Measurements from ENCODE around the gene ITGA3.

ITGA3 gene

DNA sequence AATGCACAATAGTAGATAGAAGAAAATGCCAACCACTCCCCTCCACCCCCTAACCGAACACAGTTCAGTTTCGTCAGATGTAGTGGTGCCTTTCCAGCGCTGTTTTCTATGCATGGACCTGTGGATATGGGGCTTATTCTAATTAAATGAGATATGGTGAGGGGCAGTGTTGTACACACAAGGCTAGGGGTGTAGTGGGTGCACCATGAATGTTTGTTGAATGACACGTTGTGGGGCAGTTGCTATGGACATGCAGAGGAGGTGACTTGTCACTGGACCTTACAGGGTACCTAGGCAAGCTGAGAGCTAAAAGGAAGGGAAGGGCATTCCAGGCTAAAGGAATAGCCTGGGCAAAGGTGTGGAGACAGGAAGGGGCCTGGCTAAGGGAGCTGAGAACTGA lies 42.7 kb downstream of the ITGA3 start:
- H3K4me1 ChIP-seq (ENCODE audit: insufficient read depth, low read length, poor library complexity, severe bottlenecking) = peaks cover 30% of the 10 kb centered on the region
- H2AFZ ChIP-seq (ENCODE audit: low read length) = no peak overlapping the region
- no peaks in the 10 kb centered on the region for H3K36me3 ChIP-seq (ENCODE audit: insufficient read depth, low read length)
- H4K20me1 ChIP-seq (ENCODE audit: insufficient read depth, low read length, poor library complexity, severe bottlenecking) = no peaks in the 10 kb centered on the region
- no peaks in the 10 kb centered on the region for H3F3A ChIP-seq (ENCODE audit: low read depth)
- no peaks in the 10 kb centered on the region for H3K9me3 ChIP-seq (ENCODE audit: insufficient read depth, low read depth, low read length)
- H3K9ac ChIP-seq (ENCODE audit: low read depth, low read length, poor library complexity, severe bottlenecking) = no peak overlapping the region
- peaks cover 12% of the 10 kb centered on the region; the same call in 1 of the 2 replicates for H3K79me2 ChIP-seq (ENCODE audit: insufficient read depth, low read length)
- no peaks in the 10 kb centered on the region for H3K9me2 ChIP-seq (replicated peaks; ENCODE audit: low read depth, low read length)
- TF ChIP-seq EZH2phosphoT487 (IDR thresholded peaks at IDR 0.05; ENCODE audit: borderline replicate concordance) = no peak
- TF ChIP-seq, protein P1, sequence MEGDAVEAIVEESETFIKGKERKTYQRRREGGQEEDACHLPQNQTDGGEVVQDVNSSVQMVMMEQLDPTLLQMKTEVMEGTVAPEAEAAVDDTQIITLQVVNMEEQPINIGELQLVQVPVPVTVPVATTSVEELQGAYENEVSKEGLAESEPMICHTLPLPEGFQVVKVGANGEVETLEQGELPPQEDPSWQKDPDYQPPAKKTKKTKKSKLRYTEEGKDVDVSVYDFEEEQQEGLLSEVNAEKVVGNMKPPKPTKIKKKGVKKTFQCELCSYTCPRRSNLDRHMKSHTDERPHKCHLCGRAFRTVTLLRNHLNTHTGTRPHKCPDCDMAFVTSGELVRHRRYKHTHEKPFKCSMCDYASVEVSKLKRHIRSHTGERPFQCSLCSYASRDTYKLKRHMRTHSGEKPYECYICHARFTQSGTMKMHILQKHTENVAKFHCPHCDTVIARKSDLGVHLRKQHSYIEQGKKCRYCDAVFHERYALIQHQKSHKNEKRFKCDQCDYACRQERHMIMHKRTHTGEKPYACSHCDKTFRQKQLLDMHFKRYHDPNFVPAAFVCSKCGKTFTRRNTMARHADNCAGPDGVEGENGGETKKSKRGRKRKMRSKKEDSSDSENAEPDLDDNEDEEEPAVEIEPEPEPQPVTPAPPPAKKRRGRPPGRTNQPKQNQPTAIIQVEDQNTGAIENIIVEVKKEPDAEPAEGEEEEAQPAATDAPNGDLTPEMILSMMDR (conservative IDR thresholded peaks at IDR 0.05; ENCODE audit: low read length) = no peak
- H3K27me3 ChIP-seq (ENCODE audit: insufficient read depth, low read length, poor library complexity, severe bottlenecking) = no peaks in the 10 kb centered on the region
- H3K4me2 ChIP-seq (ENCODE audit: low read depth, low read length, poor library complexity, severe bottlenecking) = no peak overlapping the region
- H3K4me3 ChIP-seq (ENCODE audit: low read length, poor library complexity, severe bottlenecking) = no peak overlapping the region

DNA sequence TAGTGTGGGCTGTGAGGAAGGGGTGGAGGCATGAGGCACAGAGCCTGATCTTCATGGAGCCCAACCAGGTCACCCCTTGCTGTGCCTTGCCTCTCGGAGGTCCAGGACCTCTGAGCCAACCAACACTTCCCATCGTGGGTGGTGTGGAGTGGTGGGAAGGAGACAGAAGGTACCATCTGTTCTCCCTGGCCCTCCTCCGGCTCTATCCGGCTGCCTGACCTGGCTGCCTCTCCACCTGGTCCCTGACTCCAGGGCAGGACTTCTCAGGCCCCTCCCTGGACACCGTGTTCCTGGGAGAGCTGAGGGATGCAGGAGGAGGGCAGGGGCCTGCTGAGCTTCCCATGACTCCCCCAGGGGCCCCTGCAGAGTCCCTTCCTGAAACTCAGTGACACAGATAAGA lies 43.1 kb downstream of the ITGA3 start:
- Histone ChIP-seq H3K9me2 (replicated peaks; ENCODE audit: low read depth, low read length) (no peaks in the 10 kb centered on the region), H3K27me3 (ENCODE audit: insufficient read depth, low read length, poor library complexity, severe bottlenecking) (no peaks in the 10 kb centered on the region), H3K9ac (ENCODE audit: low read depth, low read length, poor library complexity, severe bottlenecking) (no peak overlapping the region), H4K20me1 (ENCODE audit: insufficient read depth, low read length, poor library complexity, severe bottlenecking) (no peaks in the 10 kb centered on the region), H3K4me2 (ENCODE audit: low read depth, low read length, poor library complexity, severe bottlenecking) (no peak overlapping the region), H2AFZ (ENCODE audit: low read length) (no peak overlapping the region), H3K9me3 (ENCODE audit: insufficient read depth, low read depth, low read length) (no peaks in the 10 kb centered on the region), H3F3A (ENCODE audit: low read depth) (no peaks in the 10 kb centered on the region), H3K79me2 (ENCODE audit: insufficient read depth, low read length) (peaks cover 12% of the 10 kb centered on the region; the same call in 1 of the 2 replicates), H3K4me3 (ENCODE audit: low read length, poor library complexity, severe bottlenecking) (no peak overlapping the region), H3K4me1 (ENCODE audit: insufficient read depth, low read length, poor library complexity, severe bottlenecking) (peaks cover 29% of the 10 kb centered on the region), H3K36me3 (ENCODE audit: insufficient read depth, low read length) (no peaks in the 10 kb centered on the region)
- no peak for TF ChIP-seq EZH2phosphoT487 (IDR thresholded peaks at IDR 0.05; ENCODE audit: borderline replicate concordance)
- TF ChIP-seq, protein P1 (conservative IDR thresholded peaks at IDR 0.05; ENCODE audit: low read length) = no peak

DNA sequence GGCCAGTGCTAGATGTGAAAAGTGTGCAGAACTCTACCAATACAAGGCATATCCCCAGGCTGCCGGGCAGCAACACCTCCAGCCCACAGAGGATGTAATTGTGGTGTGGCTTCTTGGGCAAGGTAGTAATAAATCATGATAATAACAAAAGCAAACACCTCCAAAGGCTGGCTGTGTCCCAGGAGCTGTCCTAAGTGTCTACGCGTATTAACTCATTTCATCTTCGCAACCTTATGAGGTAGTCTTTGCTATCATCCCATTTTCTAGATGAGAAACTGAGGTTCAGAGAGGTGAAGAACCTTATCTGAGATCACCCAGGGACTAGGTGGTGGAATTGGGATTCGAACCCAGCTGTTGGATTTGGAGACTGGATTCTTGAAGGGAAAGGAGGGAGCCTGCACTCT lies 44.6 kb downstream of the ITGA3 start:
- Histone ChIP-seq H3K79me2 (ENCODE audit: insufficient read depth, low read length) (peaks cover 10% of the 10 kb centered on the region; the same call in 1 of the 2 replicates), H3F3A (ENCODE audit: low read depth) (no peaks in the 10 kb centered on the region), H3K4me1 (ENCODE audit: insufficient read depth, low read length, poor library complexity, severe bottlenecking) (peaks cover 23% of the 10 kb centered on the region), H3K27me3 (ENCODE audit: insufficient read depth, low read length, poor library complexity, severe bottlenecking) (no peaks in the 10 kb centered on the region), H3K4me2 (ENCODE audit: low read depth, low read length, poor library complexity, severe bottlenecking) (no peak overlapping the region), H3K9ac (ENCODE audit: low read depth, low read length, poor library complexity, severe bottlenecking) (no peak overlapping the region), H3K36me3 (ENCODE audit: insufficient read depth, low read length) (no peaks in the 10 kb centered on the region), H4K20me1 (ENCODE audit: insufficient read depth, low read length, poor library complexity, severe bottlenecking) (no peaks in the 10 kb centered on the region), H3K9me2 (replicated peaks; ENCODE audit: low read depth, low read length) (no peaks in the 10 kb centered on the region), H3K9me3 (ENCODE audit: insufficient read depth, low read depth, low read length) (no peaks in the 10 kb centered on the region), H3K4me3 (ENCODE audit: low read length, poor library complexity, severe bottlenecking) (no peak overlapping the region), H2AFZ (ENCODE audit: low read length) (no peak overlapping the region)
- no peak for TF ChIP-seq EZH2phosphoT487 (IDR thresholded peaks at IDR 0.05; ENCODE audit: borderline replicate concordance)
- TF ChIP-seq, protein P1 (conservative IDR thresholded peaks at IDR 0.05; ENCODE audit: low read length) = no peak
